Measurements from ENCODE around the gene SRGAP3. TPM values are rescaled to one million over a fixed set of nuclear protein-coding genes. Genes with fewer than 3 reads are reported as not detected.

The SRGAP3 gene
- total and polyA plus RNA-seq, 7 donors, result 0.69 to 7.7 (median 5.8) TPM

DNA sequence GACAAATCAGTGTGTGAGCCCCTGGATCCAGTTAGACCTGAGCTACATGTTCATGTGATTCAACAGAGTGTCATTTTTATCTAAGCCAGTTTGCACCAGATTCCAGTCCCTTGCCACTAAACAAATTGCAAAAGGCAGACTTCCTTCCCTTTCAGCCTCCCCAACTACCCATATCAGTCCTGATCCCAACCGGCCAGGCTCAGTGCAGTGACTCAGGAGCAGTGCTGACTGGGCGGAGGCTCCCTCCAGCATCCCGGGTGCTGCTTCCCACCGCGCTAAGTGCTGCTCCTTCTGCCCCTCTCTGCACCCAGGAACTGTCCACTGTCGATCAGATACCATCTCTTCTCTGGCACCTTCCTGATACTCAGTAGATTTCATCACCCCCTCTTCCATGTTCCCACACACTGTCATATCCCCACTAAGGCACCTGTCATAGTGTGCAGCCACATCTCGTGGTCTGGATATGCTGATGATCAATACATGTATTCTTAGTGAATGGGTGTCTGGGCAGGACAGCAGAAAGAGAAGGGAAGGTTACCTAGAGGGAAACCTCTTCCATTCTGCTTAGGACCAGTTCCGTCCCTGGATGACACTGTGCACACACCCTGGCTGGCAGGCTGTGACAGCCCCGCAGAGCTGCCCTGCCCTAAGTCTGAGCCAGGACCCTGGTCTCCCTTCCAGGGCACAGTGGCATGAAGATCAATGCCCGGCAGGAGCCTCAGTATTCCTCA is 177.3 kb downstream of the SRGAP3 start:
- WGBS, 2 donors, result 80 to 88% methylated on average over 10 of the region's 10 CpGs
- peak; percentile 47 for DNase-seq
- intact Hi-C loops (cut with DNase I), result no loop called here
- Histone ChIP-seq H3K4me3 (no peak overlapping the region), H3K4me1 (peaks cover 0 to 8% (median 4%) of the 10 kb centered on the region in 4 donors), H3K27me3 (no peaks in the 10 kb centered on the region), H3K27ac (no peak overlapping the region), H3K36me3 (no peaks in the 10 kb centered on the region), H3K9me3 (no peaks in the 10 kb centered on the region)
- no peak for TF ChIP-seq POLR2A (IDR thresholded peaks at IDR 0.05)
- no peak for TF ChIP-seq EP300 (IDR thresholded peaks at IDR 0.05)
- TF ChIP-seq POLR2AphosphoS5 (IDR thresholded peaks at IDR 0.05), result no peak
- TF ChIP-seq CTCF (IDR thresholded peaks at IDR 0.05), result no peak

DNA sequence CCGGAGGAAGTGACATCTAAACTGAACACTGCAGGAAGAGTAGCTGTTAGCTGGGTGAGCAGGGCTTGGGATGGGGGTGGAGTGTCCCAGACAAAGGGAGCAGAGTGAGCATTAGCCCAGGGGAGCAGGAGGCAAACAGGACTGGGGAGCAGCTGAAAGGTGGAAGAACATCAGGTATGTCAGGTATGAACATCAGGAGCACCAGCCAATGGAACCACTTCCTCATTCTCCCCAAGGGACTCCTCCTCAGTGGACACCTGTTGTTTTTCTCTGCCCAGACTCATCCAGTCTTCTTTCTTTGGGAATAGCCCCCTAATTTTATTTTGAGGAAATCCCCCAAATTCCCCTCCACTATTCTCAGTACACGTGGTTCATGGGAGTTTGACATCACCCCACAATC is 178.5 kb downstream of the SRGAP3 start:
- H3K27me3 ChIP-seq, result no peaks in the 10 kb centered on the region
- H3K9me3 ChIP-seq, result no peaks in the 10 kb centered on the region
- peaks cover 0 to 8% (median 4%) of the 10 kb centered on the region in 4 donors for H3K4me1 ChIP-seq
- WGBS, 2 donors, result 87 to 91% methylated on average over 2 of the region's 2 CpGs
- intact Hi-C loops (cut with DNase I), result no loop called here
- H3K27ac ChIP-seq, result no peak overlapping the region
- TF ChIP-seq POLR2AphosphoS5 (IDR thresholded peaks at IDR 0.05), result no peak
- no peak for TF ChIP-seq EP300 (IDR thresholded peaks at IDR 0.05)
- TF ChIP-seq CTCF (IDR thresholded peaks at IDR 0.05), result no peak
- no peak for TF ChIP-seq POLR2A (IDR thresholded peaks at IDR 0.05)
- no peak for DNase-seq
- H3K36me3 ChIP-seq, result no peaks in the 10 kb centered on the region
- H3K4me3 ChIP-seq, result no peak overlapping the region

GRCh38 chr3:9069971-9070370 is 179.5 kb downstream of the SRGAP3 start:
- no peak for DNase-seq
- peaks cover 0 to 8% (median 4%) of the 10 kb centered on the region in 4 donors for H3K4me1 ChIP-seq
- TF ChIP-seq POLR2AphosphoS5 (IDR thresholded peaks at IDR 0.05) (no peak), POLR2A (IDR thresholded peaks at IDR 0.05) (no peak), EP300 (IDR thresholded peaks at IDR 0.05) (no peak), CTCF (IDR thresholded peaks at IDR 0.05) (no peak)
- H3K27ac ChIP-seq, result no peak overlapping the region
- no peaks in the 10 kb centered on the region for H3K27me3 ChIP-seq
- 98 to 100% methylated on average over 1 of the region's 1 CpG for WGBS, 2 donors
- H3K9me3 ChIP-seq, result no peaks in the 10 kb centered on the region
- H3K36me3 ChIP-seq, result no peaks in the 10 kb centered on the region
- H3K4me3 ChIP-seq, result no peak overlapping the region
- intact Hi-C loops (cut with DNase I), result no loop called here

- Histone ChIP-seq H3K27me3 (no peaks in the 10 kb centered on the region), H3K9me3 (no peaks in the 10 kb centered on the region), H3K27ac (no peak overlapping the region), H3K36me3 (no peaks in the 10 kb centered on the region), H3K4me1 (no peaks in the 10 kb centered on the region), H3K4me3 (no peak overlapping the region)
- intact Hi-C loops (cut with DNase I), result no loop called here
- WGBS, 2 donors, result 67 to 74% methylated on average over 5 of the region's 5 CpGs
- peak; percentile 48 for DNase-seq
- TF ChIP-seq CTCF (IDR thresholded peaks at IDR 0.05) (no peak), EP300 (IDR thresholded peaks at IDR 0.05) (no peak), POLR2A (IDR thresholded peaks at IDR 0.05) (no peak), POLR2AphosphoS5 (IDR thresholded peaks at IDR 0.05) (no peak)
These were observed 181.4 kb downstream of the SRGAP3 start for GRCh38 chr3:9068051-9068450.
